Measurements from ENCODE around the gene YWHAE.

GRCh38 chr17:1365445-1366039, 34.5 kb downstream of the YWHAE start:
- TF ChIP-seq CTCF (conservative IDR thresholded peaks at IDR 0.05; ENCODE audit: low read depth, low read length): peak; percentile 85
- TF ChIP-seq RAD21 (IDR thresholded peaks at IDR 0.05; ENCODE audit: low read length): peak; percentile 82
